Measurements from ENCODE around the gene EPB41. TPM values are rescaled to one million over a fixed set of nuclear protein-coding genes. Genes with fewer than 3 reads are reported as not detected.

The EPB41 gene
- total and polyA plus RNA-seq, 4 donors: 10.7 to 189 (median 38.1) TPM

DNA sequence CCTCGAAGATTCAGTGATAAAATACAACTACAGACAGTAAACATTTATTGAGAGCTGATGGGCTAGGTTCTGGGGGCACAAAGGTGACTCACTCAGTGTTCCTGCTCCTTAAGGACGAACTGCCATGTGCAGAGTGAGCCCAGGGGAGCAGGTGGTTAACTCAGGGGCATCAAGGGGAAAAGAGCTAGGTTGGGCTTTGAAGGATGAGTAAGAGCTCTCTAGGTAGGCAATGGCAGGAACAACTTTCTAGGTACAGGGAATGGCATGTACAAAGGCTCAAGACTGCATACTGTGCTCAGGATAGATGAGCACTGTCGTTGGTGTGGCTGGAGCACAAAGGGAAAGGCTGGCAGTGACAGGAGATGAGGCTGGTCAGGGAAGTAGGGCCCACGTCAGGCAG is 16.6 kb upstream of the EPB41 start:
- no peak overlapping the region for H3K27ac ChIP-seq (ENCODE audit: low read depth in 1 of 2, low read length in 2 of 2)
- 89% methylated on average over 4 of the region's 4 CpGs for WGBS
- no peak for DNase-seq (ENCODE audit: low spot score)

DNA sequence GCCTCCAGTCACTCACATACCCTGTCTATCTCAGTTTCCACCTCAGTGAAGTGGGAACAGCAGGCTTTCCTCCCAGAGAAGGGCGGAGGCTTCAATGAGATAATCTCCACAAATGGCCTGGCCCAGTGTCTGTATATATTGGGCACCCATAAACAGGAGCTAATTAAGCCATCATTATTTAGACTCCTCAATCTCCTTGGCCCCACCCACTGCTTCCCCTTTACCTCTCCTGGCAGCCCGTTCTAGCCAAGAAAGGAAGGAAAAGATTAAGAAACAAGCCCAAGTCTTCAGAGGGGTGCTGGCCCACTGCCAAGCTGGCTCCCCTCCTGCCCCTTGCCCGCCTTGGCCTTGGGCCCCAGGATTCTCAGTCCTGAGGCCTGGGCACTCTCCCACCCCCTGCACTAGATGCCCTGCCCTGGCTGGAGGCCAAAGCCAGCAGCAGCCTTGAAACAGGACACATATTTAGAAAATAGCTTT is 15.9 kb upstream of the EPB41 start:
- no peak for DNase-seq (ENCODE audit: low spot score)
- WGBS: 77% methylated on average over 3 of the region's 3 CpGs
- Histone ChIP-seq H3K9me3 (ENCODE audit: control insufficient read depth in 4 of 4, low read length in 3 of 4) (no peaks in the 10 kb centered on the region), H3K36me3 (ENCODE audit: control insufficient read depth in 4 of 4, insufficient read depth in 3 of 4, low read depth in 1 of 4, low read length in 3 of 4) (peaks cover 0 to 4% (median 1%) of the 10 kb centered on the region in 4 donors), H3K4me3 (ENCODE audit: low read depth in 1 of 3, low read length in 3 of 3) (no peak overlapping the region), H3K9ac (ENCODE audit: low read depth in 1 of 2, low read length in 2 of 2) (no peak overlapping the region), H3K4me1 (ENCODE audit: control insufficient read depth in 4 of 4, insufficient read depth in 4 of 4, low read length in 3 of 4) (peaks cover 0 to 3% (median 1%) of the 10 kb centered on the region in 4 donors), H3K27ac (ENCODE audit: low read depth in 1 of 2, low read length in 2 of 2) (no peak overlapping the region), H3K27me3 (ENCODE audit: control insufficient read depth in 4 of 4, insufficient read depth in 4 of 4, low read length in 3 of 4) (no peaks in the 10 kb centered on the region)
- no peak for TF ChIP-seq RXRA (IDR thresholded peaks at IDR 0.05)
- no peak for TF ChIP-seq NR2F2 (IDR thresholded peaks at IDR 0.05)
- TF ChIP-seq HNF4A (conservative IDR thresholded peaks at IDR 0.05): no peak
- TF ChIP-seq, protein P1, sequence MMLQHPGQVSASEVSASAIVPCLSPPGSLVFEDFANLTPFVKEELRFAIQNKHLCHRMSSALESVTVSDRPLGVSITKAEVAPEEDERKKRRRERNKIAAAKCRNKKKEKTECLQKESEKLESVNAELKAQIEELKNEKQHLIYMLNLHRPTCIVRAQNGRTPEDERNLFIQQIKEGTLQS (IDR thresholded peaks at IDR 0.05): no peak
- TF ChIP-seq GABPA (IDR thresholded peaks at IDR 0.05 in 1 of 2, conservative IDR thresholded peaks at IDR 0.05 in 1 of 2): no peak
- TF ChIP-seq, protein P2, sequence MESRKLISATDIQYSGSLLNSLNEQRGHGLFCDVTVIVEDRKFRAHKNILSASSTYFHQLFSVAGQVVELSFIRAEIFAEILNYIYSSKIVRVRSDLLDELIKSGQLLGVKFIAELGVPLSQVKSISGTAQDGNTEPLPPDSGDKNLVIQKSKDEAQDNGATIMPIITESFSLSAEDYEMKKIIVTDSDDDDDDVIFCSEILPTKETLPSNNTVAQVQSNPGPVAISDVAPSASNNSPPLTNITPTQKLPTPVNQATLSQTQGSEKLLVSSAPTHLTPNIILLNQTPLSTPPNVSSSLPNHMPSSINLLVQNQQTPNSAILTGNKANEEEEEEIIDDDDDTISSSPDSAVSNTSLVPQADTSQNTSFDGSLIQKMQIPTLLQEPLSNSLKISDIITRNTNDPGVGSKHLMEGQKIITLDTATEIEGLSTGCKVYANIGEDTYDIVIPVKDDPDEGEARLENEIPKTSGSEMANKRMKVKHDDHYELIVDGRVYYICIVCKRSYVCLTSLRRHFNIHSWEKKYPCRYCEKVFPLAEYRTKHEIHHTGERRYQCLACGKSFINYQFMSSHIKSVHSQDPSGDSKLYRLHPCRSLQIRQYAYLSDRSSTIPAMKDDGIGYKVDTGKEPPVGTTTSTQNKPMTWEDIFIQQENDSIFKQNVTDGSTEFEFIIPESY (IDR thresholded peaks at IDR 0.05): no peak
- no peak for TF ChIP-seq HNF4G (IDR thresholded peaks at IDR 0.05)
- no peak for TF ChIP-seq YY1 (IDR thresholded peaks at IDR 0.05)
- TF ChIP-seq TAF1 (conservative IDR thresholded peaks at IDR 0.05): no peak
- no peak for TF ChIP-seq EGR1 (IDR thresholded peaks at IDR 0.05; ENCODE audit: low read depth in 2 of 2)

More for the DNA sequence above, 16.6 kb upstream of the EPB41 start:
- Histone ChIP-seq H3K4me1 (ENCODE audit: control insufficient read depth in 4 of 4, insufficient read depth in 4 of 4, low read length in 3 of 4) (peaks cover 0 to 3% (median 1%) of the 10 kb centered on the region in 4 donors), H3K9ac (ENCODE audit: low read depth in 1 of 2, low read length in 2 of 2) (no peak overlapping the region), H3K27me3 (ENCODE audit: control insufficient read depth in 4 of 4, insufficient read depth in 4 of 4, low read length in 3 of 4) (no peaks in the 10 kb centered on the region), H3K4me3 (ENCODE audit: low read depth in 1 of 3, low read length in 3 of 3) (no peak overlapping the region), H3K9me3 (ENCODE audit: control insufficient read depth in 4 of 4, low read length in 3 of 4) (no peaks in the 10 kb centered on the region), H3K36me3 (ENCODE audit: control insufficient read depth in 4 of 4, insufficient read depth in 3 of 4, low read depth in 1 of 4, low read length in 3 of 4) (peaks cover 0 to 5% (median 2%) of the 10 kb centered on the region in 4 donors)
- TF ChIP-seq, protein P3, sequence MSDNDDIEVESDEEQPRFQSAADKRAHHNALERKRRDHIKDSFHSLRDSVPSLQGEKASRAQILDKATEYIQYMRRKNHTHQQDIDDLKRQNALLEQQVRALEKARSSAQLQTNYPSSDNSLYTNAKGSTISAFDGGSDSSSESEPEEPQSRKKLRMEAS (IDR thresholded peaks at IDR 0.05): no peak
- TF ChIP-seq, protein P2 (IDR thresholded peaks at IDR 0.05): no peak
- TF ChIP-seq NR2F2 (IDR thresholded peaks at IDR 0.05): no peak

DNA sequence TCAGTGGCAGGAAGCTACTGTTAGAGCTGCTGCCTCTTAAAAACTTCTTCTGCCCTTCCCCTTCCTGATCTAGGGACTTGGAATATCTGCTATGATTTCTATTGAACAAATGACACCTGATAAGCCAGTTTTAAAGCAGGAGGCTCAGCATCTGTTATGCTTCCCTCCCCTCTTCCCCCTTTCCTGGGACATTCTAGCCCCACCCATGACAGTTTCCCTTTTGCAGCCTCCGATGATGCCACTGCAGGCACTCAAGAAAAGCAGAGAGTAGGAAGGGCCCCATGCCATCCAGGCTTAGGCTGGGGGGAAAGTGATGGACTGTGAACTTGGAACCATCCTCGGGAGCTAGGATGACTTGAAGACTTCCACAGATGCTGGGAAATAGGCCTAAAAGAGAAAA is 15.1 kb upstream of the EPB41 start:
- no peak overlapping the region for H3K4me3 ChIP-seq (ENCODE audit: low read depth in 1 of 3, low read length in 3 of 3)
- H3K27me3 ChIP-seq (ENCODE audit: control insufficient read depth in 4 of 4, insufficient read depth in 4 of 4, low read length in 3 of 4): no peaks in the 10 kb centered on the region
- DNase-seq (ENCODE audit: low spot score): no peak
- WGBS: 73% methylated on average over 2 of the region's 2 CpGs
- no peak overlapping the region for H3K27ac ChIP-seq (ENCODE audit: low read depth in 1 of 2, low read length in 2 of 2)
- H3K9me3 ChIP-seq (ENCODE audit: control insufficient read depth in 4 of 4, low read length in 3 of 4): no peaks in the 10 kb centered on the region
- no peak overlapping the region for H3K9ac ChIP-seq (ENCODE audit: low read depth in 1 of 2, low read length in 2 of 2)
- H3K36me3 ChIP-seq (ENCODE audit: control insufficient read depth in 4 of 4, insufficient read depth in 3 of 4, low read depth in 1 of 4, low read length in 3 of 4): peaks cover 0 to 2% (median 0%) of the 10 kb centered on the region in 4 donors
- peaks cover 0 to 3% (median 1%) of the 10 kb centered on the region in 4 donors for H3K4me1 ChIP-seq (ENCODE audit: control insufficient read depth in 4 of 4, insufficient read depth in 4 of 4, low read length in 3 of 4)
- no peak for TF ChIP-seq TAF1 (conservative IDR thresholded peaks at IDR 0.05)
- no peak for TF ChIP-seq EGR1 (IDR thresholded peaks at IDR 0.05; ENCODE audit: low read depth in 2 of 2)
- TF ChIP-seq, protein P1 (IDR thresholded peaks at IDR 0.05): no peak
- no peak for TF ChIP-seq NR2F2 (IDR thresholded peaks at IDR 0.05)
- TF ChIP-seq, protein P4, sequence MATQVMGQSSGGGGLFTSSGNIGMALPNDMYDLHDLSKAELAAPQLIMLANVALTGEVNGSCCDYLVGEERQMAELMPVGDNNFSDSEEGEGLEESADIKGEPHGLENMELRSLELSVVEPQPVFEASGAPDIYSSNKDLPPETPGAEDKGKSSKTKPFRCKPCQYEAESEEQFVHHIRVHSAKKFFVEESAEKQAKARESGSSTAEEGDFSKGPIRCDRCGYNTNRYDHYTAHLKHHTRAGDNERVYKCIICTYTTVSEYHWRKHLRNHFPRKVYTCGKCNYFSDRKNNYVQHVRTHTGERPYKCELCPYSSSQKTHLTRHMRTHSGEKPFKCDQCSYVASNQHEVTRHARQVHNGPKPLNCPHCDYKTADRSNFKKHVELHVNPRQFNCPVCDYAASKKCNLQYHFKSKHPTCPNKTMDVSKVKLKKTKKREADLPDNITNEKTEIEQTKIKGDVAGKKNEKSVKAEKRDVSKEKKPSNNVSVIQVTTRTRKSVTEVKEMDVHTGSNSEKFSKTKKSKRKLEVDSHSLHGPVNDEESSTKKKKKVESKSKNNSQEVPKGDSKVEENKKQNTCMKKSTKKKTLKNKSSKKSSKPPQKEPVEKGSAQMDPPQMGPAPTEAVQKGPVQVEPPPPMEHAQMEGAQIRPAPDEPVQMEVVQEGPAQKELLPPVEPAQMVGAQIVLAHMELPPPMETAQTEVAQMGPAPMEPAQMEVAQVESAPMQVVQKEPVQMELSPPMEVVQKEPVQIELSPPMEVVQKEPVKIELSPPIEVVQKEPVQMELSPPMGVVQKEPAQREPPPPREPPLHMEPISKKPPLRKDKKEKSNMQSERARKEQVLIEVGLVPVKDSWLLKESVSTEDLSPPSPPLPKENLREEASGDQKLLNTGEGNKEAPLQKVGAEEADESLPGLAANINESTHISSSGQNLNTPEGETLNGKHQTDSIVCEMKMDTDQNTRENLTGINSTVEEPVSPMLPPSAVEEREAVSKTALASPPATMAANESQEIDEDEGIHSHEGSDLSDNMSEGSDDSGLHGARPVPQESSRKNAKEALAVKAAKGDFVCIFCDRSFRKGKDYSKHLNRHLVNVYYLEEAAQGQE (IDR thresholded peaks at IDR 0.05): no peak
- TF ChIP-seq FOXA2 (IDR thresholded peaks at IDR 0.05): no peak
- TF ChIP-seq, protein P5, sequence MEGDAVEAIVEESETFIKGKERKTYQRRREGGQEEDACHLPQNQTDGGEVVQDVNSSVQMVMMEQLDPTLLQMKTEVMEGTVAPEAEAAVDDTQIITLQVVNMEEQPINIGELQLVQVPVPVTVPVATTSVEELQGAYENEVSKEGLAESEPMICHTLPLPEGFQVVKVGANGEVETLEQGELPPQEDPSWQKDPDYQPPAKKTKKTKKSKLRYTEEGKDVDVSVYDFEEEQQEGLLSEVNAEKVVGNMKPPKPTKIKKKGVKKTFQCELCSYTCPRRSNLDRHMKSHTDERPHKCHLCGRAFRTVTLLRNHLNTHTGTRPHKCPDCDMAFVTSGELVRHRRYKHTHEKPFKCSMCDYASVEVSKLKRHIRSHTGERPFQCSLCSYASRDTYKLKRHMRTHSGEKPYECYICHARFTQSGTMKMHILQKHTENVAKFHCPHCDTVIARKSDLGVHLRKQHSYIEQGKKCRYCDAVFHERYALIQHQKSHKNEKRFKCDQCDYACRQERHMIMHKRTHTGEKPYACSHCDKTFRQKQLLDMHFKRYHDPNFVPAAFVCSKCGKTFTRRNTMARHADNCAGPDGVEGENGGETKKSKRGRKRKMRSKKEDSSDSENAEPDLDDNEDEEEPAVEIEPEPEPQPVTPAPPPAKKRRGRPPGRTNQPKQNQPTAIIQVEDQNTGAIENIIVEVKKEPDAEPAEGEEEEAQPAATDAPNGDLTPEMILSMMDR (IDR thresholded peaks at IDR 0.05; ENCODE audit: low read depth, low read length, missing input control): no peak
- TF ChIP-seq HNF4G (IDR thresholded peaks at IDR 0.05): no peak

All from liver (tissue), 9 donors.